ENCODE data around the gene NOL9.

Gene NOL9

DNA sequence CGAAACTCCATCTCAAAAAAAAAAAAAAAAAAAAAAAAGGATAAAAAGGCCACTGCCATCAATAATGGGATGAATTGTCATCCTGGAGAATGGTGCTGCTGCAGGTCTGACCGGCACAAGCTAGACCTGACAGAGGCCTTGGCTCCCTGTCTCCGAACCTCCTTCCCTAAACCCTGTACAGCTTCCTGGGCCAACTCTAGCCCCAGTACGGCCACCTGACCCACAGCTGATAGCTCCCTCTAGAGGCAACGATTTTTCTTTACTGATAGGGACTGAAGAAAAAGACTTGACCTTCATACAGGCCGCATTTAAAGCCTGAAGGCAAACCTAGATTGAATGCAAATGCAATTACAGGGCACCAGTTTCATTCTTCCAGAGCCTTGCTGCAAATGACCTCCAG lies 30.7 kb downstream of the NOL9 start:
- Histone ChIP-seq H3K36me3 (ENCODE audit: control insufficient read depth in 2 of 2, insufficient read depth in 2 of 2, low read length in 2 of 2) (peaks cover 22 to 26% of the 10 kb centered on the region in 2 donors), H3K27me3 (ENCODE audit: control insufficient read depth in 2 of 2, insufficient read depth in 2 of 2, low read length in 2 of 2) (no peaks in the 10 kb centered on the region), H3K4me1 (ENCODE audit: control insufficient read depth in 2 of 2, insufficient read depth in 2 of 2, low read length in 2 of 2) (no peaks in the 10 kb centered on the region), H3K27ac (ENCODE audit: low read depth in 2 of 2, low read length in 2 of 2) (no peak overlapping the region), H3K9me3 (ENCODE audit: control insufficient read depth in 2 of 2, low read length in 2 of 2) (no peaks in the 10 kb centered on the region), H3K9ac (ENCODE audit: low read depth in 1 of 2, low read length in 2 of 2) (no peak overlapping the region), H3K4me3 (ENCODE audit: low read length in 2 of 2) (no peak overlapping the region)

DNA sequence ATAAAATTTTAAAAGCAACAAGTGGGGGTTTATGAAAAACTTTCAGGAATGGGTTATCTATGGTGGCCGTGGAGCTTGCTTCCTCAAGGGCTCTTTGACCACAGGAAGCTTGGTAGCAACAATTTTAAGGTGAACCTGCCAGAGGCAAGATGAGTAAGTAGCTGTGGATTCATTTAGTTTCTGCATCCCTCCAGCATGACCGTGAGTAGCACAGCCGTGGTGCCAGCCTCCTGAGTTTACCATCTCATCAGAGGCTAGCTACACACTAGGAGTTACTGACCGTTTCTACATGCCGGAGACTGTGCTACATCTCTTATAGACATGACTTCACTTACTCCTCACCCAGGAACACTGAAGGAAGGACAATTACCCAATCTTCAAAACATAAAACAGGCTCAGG lies 32.8 kb downstream of the NOL9 start:
- H3K27ac ChIP-seq (ENCODE audit: low read depth in 2 of 2, low read length in 2 of 2), result no peak overlapping the region

DNA sequence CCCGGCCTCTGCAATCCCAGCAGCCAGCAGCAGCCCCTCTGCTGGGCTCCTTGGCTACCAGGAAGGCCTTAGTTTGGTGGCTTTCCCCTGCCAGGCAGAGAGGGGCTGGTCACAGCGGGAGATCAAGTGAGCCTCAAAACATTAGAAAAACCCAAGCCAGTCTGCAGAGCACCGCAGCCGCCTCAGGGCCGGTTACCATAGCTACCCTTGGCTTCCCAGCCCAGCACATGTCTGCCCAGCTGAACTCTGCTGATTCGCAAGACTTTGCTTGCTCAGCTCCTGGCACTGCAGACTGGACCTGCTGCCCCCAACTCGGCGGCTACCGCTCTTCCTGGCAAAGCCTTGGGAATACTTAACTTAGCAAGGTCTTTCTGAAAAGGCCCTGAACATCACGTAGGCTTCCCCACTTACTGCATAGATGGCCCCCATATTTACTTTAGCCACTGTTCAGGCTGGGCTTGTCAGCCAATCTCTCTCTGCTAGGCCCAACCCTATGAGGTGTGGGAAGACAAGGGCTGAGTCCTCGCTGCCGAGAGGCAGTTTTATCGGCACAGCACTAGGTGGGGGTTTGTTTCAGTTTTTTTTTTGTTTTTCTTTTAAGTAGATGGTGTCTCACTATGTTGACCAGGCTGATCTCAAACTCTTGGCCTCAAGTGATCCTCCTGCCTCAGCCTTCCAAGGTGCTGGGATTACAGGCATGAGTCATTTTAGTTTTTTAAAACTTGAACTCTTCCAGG lies 34.2 kb downstream of the NOL9 start:
- H3K27me3 ChIP-seq (ENCODE audit: control insufficient read depth in 2 of 2, insufficient read depth in 2 of 2, low read length in 2 of 2), result no peaks in the 10 kb centered on the region
- no peaks in the 10 kb centered on the region for H3K9me3 ChIP-seq (ENCODE audit: control insufficient read depth in 2 of 2, low read length in 2 of 2)
- no peak overlapping the region for H3K4me3 ChIP-seq (ENCODE audit: low read length in 2 of 2)
- no peaks in the 10 kb centered on the region for H3K4me1 ChIP-seq (ENCODE audit: control insufficient read depth in 2 of 2, insufficient read depth in 2 of 2, low read length in 2 of 2)
- no peak overlapping the region for H3K27ac ChIP-seq (ENCODE audit: low read depth in 2 of 2, low read length in 2 of 2)
- no peak overlapping the region for H3K9ac ChIP-seq (ENCODE audit: low read depth in 1 of 2, low read length in 2 of 2)
- H3K36me3 ChIP-seq (ENCODE audit: control insufficient read depth in 2 of 2, insufficient read depth in 2 of 2, low read length in 2 of 2), result peaks cover 0 to under 1% of the 10 kb centered on the region in 2 donors

More for the DNA sequence above, 32.8 kb downstream of the NOL9 start:
- no peaks in the 10 kb centered on the region for H3K27me3 ChIP-seq (ENCODE audit: control insufficient read depth in 2 of 2, insufficient read depth in 2 of 2, low read length in 2 of 2)
- no peaks in the 10 kb centered on the region for H3K9me3 ChIP-seq (ENCODE audit: control insufficient read depth in 2 of 2, low read length in 2 of 2)
- peaks cover 10 to 15% of the 10 kb centered on the region in 2 donors for H3K36me3 ChIP-seq (ENCODE audit: control insufficient read depth in 2 of 2, insufficient read depth in 2 of 2, low read length in 2 of 2)
- H3K4me1 ChIP-seq (ENCODE audit: control insufficient read depth in 2 of 2, insufficient read depth in 2 of 2, low read length in 2 of 2), result no peaks in the 10 kb centered on the region
- no peak overlapping the region for H3K4me3 ChIP-seq (ENCODE audit: low read length in 2 of 2)
- H3K9ac ChIP-seq (ENCODE audit: low read depth in 1 of 2, low read length in 2 of 2), result no peak overlapping the region

DNA sequence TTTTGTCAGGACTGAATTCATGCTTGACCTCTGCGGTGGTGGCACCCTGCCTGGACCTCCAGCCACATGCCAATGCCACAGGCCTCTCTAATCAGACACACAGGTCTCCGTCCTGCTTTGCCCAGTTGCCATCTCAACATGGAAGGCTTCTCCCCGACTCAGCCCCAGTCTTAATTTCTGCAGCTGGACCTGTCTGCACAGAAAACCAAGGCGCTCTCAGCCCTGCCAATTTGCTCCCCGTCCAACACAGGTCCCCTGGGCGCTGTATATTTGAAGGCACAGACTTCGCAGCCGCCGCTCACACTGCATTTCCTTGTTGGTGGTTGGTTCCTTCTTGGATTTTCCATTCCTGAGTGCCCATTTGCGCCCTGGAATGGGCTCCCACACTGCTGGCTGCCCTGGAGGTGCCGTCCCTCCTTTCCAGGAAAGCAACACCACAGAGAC lies 34.8 kb downstream of the NOL9 start:
- Histone ChIP-seq H3K4me3 (ENCODE audit: low read length in 2 of 2) (no peak overlapping the region), H3K27me3 (ENCODE audit: control insufficient read depth in 2 of 2, insufficient read depth in 2 of 2, low read length in 2 of 2) (no peaks in the 10 kb centered on the region), H3K9me3 (ENCODE audit: control insufficient read depth in 2 of 2, low read length in 2 of 2) (no peaks in the 10 kb centered on the region), H3K36me3 (ENCODE audit: control insufficient read depth in 2 of 2, insufficient read depth in 2 of 2, low read length in 2 of 2) (no peaks in the 10 kb centered on the region), H3K27ac (ENCODE audit: low read depth in 2 of 2, low read length in 2 of 2) (no peak overlapping the region), H3K9ac (ENCODE audit: low read depth in 1 of 2, low read length in 2 of 2) (no peak overlapping the region), H3K4me1 (ENCODE audit: control insufficient read depth in 2 of 2, insufficient read depth in 2 of 2, low read length in 2 of 2) (no peaks in the 10 kb centered on the region)

DNA sequence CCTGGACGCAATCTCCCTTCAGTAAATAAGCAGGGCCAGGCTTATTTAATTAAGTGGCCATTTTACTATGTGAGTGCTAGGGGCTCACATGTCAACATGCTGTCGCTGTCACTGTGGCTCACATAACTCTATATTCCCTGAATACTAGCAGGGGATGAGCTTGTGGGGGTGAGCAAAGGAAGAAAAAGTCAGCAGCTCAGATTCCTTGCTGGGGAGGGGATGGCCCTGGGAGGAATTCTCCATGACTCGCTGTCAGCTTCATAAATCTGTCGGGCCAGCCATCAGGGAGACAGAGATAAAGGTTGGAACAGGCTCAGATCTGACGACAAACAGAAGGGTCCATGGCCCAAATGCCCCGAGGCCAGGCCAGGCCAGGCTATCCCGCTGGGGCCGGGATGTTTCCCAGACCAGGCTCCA lies 36.9 kb downstream of the NOL9 start:
- no peak overlapping the region for H3K27ac ChIP-seq (ENCODE audit: low read depth in 2 of 2, low read length in 2 of 2)
- no peaks in the 10 kb centered on the region for H3K9me3 ChIP-seq (ENCODE audit: control insufficient read depth in 2 of 2, low read length in 2 of 2)
- H3K27me3 ChIP-seq (ENCODE audit: control insufficient read depth in 2 of 2, insufficient read depth in 2 of 2, low read length in 2 of 2), result no peaks in the 10 kb centered on the region
- H3K4me3 ChIP-seq (ENCODE audit: low read length in 2 of 2), result no peak overlapping the region
- no peak overlapping the region for H3K9ac ChIP-seq (ENCODE audit: low read depth in 1 of 2, low read length in 2 of 2)
- no peaks in the 10 kb centered on the region for H3K4me1 ChIP-seq (ENCODE audit: control insufficient read depth in 2 of 2, insufficient read depth in 2 of 2, low read length in 2 of 2)
- H3K36me3 ChIP-seq (ENCODE audit: control insufficient read depth in 2 of 2, insufficient read depth in 2 of 2, low read length in 2 of 2), result no peaks in the 10 kb centered on the region

DNA sequence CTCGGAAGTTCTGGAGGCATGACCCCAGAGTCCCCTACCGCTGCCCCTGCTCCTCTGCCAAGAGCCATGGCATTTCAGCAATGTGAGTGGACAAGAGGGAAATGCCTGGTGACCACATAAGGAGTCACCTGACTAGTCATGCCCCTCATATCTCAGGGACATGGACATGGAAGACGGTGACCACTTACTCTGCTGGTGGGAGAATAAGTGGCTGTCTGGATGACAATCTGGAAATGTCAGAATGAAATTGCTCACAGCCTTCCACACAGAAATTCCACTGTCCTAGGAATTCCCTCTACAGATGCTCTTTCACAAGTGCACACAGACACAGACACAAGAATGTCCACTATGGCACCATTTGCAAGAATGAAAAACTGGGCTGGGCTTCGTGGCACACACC lies 38.5 kb downstream of the NOL9 start:
- Histone ChIP-seq H3K9ac (ENCODE audit: low read depth in 1 of 2, low read length in 2 of 2) (no peak overlapping the region), H3K27ac (ENCODE audit: low read depth in 2 of 2, low read length in 2 of 2) (no peak overlapping the region), H3K27me3 (ENCODE audit: control insufficient read depth in 2 of 2, insufficient read depth in 2 of 2, low read length in 2 of 2) (no peaks in the 10 kb centered on the region), H3K4me3 (ENCODE audit: low read length in 2 of 2) (no peak overlapping the region), H3K4me1 (ENCODE audit: control insufficient read depth in 2 of 2, insufficient read depth in 2 of 2, low read length in 2 of 2) (no peaks in the 10 kb centered on the region), H3K9me3 (ENCODE audit: control insufficient read depth in 2 of 2, low read length in 2 of 2) (no peaks in the 10 kb centered on the region), H3K36me3 (ENCODE audit: control insufficient read depth in 2 of 2, insufficient read depth in 2 of 2, low read length in 2 of 2) (no peaks in the 10 kb centered on the region)

DNA sequence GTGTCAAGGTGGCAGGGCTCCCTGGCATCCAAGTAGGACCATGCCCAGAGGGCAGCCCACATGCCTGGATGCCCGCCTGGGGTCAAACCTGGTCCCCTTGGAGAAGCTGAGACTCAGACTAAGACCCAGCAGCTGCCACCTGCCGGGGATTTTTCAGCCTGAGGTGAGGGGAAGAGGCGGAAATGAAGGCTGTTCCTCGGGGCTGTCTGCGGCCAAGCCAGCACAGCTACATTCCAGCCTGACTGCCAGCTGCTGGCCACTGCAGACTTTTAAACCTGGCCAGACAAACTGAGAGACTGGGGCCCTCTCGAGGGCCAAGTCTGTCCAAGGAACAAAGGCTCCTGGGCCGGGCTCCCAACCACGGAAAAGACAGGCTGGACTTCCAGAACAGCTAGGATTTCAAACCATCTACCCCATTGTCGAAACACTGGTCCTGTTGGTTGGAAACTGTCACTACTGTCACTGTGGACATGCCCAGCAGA lies 41.0 kb downstream of the NOL9 start:
- Histone ChIP-seq H3K4me1 (ENCODE audit: control insufficient read depth in 2 of 2, insufficient read depth in 2 of 2, low read length in 2 of 2) (no peaks in the 10 kb centered on the region), H3K27me3 (ENCODE audit: control insufficient read depth in 2 of 2, insufficient read depth in 2 of 2, low read length in 2 of 2) (no peaks in the 10 kb centered on the region), H3K4me3 (ENCODE audit: low read length in 2 of 2) (no peak overlapping the region), H3K27ac (ENCODE audit: low read depth in 2 of 2, low read length in 2 of 2) (no peak overlapping the region), H3K36me3 (ENCODE audit: control insufficient read depth in 2 of 2, insufficient read depth in 2 of 2, low read length in 2 of 2) (no peaks in the 10 kb centered on the region), H3K9me3 (ENCODE audit: control insufficient read depth in 2 of 2, low read length in 2 of 2) (no peaks in the 10 kb centered on the region), H3K9ac (ENCODE audit: low read depth in 1 of 2, low read length in 2 of 2) (no peak overlapping the region)

DNA sequence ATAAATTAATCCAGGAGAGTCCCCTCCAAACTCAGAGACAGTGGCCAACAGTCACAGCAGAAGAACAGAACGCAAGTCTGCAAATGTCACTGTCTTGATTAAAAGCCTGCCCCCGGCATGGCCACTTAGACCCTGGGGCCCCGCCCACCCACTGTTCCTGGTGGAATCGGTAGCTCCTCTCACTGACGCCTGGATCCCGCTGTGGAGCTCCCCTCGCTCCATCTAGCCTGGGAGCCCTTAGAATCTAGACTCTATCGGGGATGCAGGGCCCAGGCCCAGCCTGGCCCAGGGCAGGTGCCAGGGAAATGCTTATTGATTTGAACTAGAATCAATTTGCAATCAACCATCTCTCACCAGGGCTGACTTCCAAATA lies 41.4 kb downstream of the NOL9 start:
- Histone ChIP-seq H3K4me3 (ENCODE audit: low read length in 2 of 2) (no peak overlapping the region), H3K36me3 (ENCODE audit: control insufficient read depth in 2 of 2, insufficient read depth in 2 of 2, low read length in 2 of 2) (no peaks in the 10 kb centered on the region), H3K9me3 (ENCODE audit: control insufficient read depth in 2 of 2, low read length in 2 of 2) (no peaks in the 10 kb centered on the region), H3K9ac (ENCODE audit: low read depth in 1 of 2, low read length in 2 of 2) (no peak overlapping the region), H3K4me1 (ENCODE audit: control insufficient read depth in 2 of 2, insufficient read depth in 2 of 2, low read length in 2 of 2) (no peaks in the 10 kb centered on the region), H3K27ac (ENCODE audit: low read depth in 2 of 2, low read length in 2 of 2) (no peak overlapping the region), H3K27me3 (ENCODE audit: control insufficient read depth in 2 of 2, insufficient read depth in 2 of 2, low read length in 2 of 2) (no peaks in the 10 kb centered on the region)

DNA sequence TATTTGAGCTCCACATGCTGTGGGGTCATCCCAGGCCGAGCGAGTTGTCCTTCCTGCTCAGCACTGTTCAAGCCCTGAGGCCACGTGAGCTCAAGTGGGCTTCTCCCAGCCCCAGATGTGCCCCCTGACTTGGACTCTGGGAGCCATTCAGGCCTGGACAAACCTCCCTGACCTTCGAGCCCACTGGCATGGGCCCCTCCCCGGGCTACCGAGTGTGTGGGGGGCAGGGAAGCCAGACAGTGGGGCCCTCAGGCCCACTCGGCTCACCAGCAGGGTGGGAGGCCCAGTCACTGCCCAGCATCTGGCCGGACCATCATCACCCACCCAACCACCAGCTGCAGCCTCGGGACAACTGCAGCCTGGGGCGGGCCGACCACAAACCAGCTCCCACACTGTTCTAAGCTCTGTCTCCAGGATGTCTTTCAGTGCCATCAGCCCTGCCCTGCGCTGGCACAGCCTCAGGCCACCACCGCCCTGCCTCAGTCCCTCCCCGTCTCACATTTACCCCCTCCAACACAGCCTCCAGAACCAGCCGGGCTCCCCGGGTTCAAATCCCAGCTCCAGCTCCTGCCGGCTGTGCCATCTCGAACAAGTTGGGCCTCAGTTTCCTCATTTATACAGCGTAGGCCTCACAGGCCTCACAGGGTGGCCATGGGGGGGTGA lies 41.9 kb downstream of the NOL9 start:
- no peak overlapping the region for H3K27ac ChIP-seq (ENCODE audit: low read depth in 2 of 2, low read length in 2 of 2)
- no peaks in the 10 kb centered on the region for H3K4me1 ChIP-seq (ENCODE audit: control insufficient read depth in 2 of 2, insufficient read depth in 2 of 2, low read length in 2 of 2)
- no peaks in the 10 kb centered on the region for H3K9me3 ChIP-seq (ENCODE audit: control insufficient read depth in 2 of 2, low read length in 2 of 2)
- no peaks in the 10 kb centered on the region for H3K36me3 ChIP-seq (ENCODE audit: control insufficient read depth in 2 of 2, insufficient read depth in 2 of 2, low read length in 2 of 2)
- H3K4me3 ChIP-seq (ENCODE audit: low read length in 2 of 2), result no peak overlapping the region
- H3K27me3 ChIP-seq (ENCODE audit: control insufficient read depth in 2 of 2, insufficient read depth in 2 of 2, low read length in 2 of 2), result no peaks in the 10 kb centered on the region
- H3K9ac ChIP-seq (ENCODE audit: low read depth in 1 of 2, low read length in 2 of 2), result no peak overlapping the region

DNA sequence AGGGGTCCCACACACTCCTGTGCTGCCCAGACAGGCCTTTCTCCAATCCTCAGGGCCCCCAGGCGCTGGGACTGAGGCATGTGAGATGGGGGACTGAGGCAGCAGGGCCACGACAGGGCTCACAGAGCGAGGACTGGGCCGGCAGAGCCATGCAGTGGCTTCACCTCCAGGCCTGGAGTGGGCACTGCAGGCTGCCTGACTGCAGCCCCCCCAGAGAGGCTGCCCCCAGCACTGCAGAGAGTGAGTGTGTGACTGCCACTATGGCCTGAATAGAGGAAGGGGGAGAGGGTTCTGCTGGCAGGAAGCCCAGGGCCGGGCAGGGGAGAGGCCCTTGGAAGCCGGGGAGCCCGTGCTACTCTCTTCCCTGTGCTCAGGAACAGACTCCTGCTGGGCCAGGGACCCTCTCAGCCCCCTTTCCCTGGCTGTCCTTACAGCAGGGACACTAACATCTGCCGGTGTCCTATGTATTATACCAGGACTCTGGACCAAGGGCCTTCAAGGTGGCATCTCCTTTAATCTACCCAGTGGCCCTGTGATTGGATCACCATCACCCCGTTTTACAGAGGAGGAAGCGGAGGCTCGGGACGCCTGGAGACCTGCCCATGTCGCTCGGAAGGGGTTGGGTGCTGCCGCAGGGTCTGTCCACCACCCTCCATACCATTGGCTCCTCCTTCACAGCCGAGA lies 42.6 kb downstream of the NOL9 start:
- no peak overlapping the region for H3K4me3 ChIP-seq (ENCODE audit: low read length in 2 of 2)
- no peaks in the 10 kb centered on the region for H3K9me3 ChIP-seq (ENCODE audit: control insufficient read depth in 2 of 2, low read length in 2 of 2)

More for the DNA sequence above, 42.6 kb downstream of the NOL9 start:
- Histone ChIP-seq H3K27me3 (ENCODE audit: control insufficient read depth in 2 of 2, insufficient read depth in 2 of 2, low read length in 2 of 2) (no peaks in the 10 kb centered on the region), H3K9ac (ENCODE audit: low read depth in 1 of 2, low read length in 2 of 2) (no peak overlapping the region), H3K27ac (ENCODE audit: low read depth in 2 of 2, low read length in 2 of 2) (no peak overlapping the region), H3K36me3 (ENCODE audit: control insufficient read depth in 2 of 2, insufficient read depth in 2 of 2, low read length in 2 of 2) (no peaks in the 10 kb centered on the region), H3K4me1 (ENCODE audit: control insufficient read depth in 2 of 2, insufficient read depth in 2 of 2, low read length in 2 of 2) (no peaks in the 10 kb centered on the region)
